HPDE6-E6E7 (cell line): ENCODE data around the gene AMN.

ENCODE experiments used
- DNase-seq: peaks from one replicate; pipeline ENCODE4 v3.0.0; 2011; ENCODE audit warnings: missing footprints; ENCODE audit errors: extremely low spot score

The AMN gene

DNA sequence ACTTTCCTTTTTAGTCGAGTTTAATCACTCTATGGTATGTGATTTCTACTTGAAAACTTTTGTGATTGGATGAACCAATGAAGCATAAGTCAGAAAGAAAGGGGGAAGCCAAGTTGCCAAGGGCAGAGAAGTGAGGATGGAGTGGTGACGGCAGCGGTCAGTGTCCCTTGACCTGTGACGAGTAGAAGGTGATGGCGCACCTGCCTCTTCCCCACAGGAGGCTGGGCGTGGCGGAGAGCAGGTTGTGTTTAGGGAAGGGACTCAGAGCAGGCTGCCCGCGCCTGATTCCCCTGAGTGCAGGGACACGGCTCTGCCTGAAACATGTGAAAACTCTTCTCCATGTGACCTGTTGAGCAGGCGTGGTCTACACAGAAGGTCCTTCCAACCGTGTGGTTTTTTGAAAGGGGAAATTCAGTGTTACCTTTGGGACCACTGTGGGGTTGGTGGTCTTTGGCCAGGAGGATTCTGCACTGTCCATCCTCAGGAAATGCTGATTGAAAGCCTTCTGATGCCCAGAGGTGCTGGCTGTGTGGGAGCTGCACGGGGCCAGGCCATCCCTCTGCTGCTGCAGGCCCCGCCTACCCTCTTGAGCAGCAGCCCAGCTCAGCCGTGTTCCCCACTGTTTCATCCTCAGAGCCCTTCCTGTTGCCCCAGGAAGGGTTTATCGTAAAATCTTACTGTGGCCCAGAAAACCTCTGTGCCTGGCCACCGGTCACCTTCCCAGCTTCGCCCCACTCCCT lies 23.5 kb upstream of the AMN start:
- DNase-seq, result no peak

GRCh38 chr14:102899516-102899900 lies 23.0 kb upstream of the AMN start:
- no peak for DNase-seq

DNA sequence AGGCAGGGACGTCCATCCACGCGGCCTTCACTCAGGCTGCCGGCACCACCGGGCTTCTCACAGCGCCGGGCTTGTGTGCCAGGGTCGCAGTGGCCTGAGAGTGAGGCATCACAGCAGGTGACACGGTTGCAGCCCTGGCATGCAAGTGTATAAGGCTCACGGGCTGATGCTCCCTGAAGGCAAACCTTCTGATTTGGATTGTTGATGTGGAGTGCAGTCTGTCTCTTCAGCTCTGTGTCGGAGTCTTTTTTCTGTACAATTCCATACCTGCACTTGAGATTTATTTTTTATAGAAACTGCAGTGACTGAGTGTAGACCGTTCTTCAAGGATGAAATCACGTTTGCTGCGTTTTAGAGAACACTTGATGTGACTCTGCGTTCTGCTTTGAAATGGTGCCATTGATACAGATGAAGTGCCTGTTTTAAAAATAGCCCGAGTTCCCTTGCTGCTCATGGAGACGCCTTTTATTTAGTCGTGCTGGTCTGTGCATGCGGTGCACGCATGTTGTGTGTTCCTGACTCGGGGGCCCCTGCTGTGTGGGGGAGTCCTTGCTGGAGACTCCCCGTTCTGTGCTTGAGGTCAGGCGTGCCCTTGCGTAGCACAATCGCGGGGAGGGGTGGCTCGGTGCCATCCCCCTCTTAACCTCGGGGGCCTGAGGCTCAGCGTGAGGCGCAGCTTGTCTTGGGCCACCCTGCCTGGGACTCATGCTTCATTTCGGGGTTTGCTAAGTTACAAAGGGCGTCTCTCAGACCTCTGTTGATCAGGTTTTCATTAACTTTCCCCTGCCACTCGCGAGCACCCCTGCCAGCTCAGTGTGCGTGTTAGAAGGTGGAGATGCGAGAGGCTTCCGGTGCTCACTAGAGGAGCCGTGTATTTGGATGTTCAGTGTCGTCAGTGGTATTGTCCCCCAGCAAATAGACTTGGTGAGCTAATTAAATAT lies 21.6 kb upstream of the AMN start:
- DNase-seq, result no peak

DNA sequence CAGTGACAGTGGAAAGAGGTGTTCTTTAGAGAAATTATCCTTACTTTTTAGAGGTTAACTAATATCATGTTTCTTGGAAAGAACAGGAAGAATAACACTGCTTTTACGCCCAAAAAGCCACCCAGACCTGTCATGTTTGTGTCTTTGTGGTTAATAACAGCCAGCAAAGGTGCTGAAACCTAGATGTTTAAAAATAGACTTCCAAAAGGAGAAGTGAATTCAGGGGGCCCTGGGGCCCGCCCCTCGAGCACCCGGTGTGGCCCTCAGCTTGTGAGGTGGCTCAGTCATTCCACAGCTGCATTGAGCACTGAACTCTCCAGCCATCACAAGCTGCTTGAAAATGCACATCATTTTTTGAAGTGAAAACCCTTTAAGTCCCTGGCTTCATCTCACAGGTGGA lies 20.8 kb upstream of the AMN start:
- no peak for DNase-seq

DNA sequence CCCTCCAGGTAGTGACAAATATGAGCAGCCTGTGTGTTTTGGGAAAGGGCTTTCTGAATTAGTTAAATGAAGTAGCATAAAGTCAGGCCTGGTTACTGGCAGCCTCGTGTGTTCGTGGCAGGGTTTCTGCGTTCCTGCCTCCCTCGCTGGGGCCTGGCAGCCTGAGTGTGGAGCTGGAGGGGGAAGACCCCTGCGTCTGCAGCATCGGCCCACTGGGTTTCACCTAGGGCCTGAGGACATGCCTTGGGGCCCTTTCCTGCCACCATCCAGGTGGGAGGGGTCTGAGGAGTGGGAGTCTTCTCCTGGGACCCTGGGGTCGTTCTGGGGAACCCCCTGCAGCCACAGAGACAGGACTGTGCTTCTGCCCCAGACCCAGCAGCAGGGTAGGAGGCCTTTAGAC lies 20.4 kb upstream of the AMN start:
- no peak for DNase-seq

GRCh38 chr14:102902523-102903247 lies 19.8 kb upstream of the AMN start:
- no peak for DNase-seq

GRCh38 chr14:102903248-102903888 lies 19.1 kb upstream of the AMN start:
- no peak for DNase-seq

DNA sequence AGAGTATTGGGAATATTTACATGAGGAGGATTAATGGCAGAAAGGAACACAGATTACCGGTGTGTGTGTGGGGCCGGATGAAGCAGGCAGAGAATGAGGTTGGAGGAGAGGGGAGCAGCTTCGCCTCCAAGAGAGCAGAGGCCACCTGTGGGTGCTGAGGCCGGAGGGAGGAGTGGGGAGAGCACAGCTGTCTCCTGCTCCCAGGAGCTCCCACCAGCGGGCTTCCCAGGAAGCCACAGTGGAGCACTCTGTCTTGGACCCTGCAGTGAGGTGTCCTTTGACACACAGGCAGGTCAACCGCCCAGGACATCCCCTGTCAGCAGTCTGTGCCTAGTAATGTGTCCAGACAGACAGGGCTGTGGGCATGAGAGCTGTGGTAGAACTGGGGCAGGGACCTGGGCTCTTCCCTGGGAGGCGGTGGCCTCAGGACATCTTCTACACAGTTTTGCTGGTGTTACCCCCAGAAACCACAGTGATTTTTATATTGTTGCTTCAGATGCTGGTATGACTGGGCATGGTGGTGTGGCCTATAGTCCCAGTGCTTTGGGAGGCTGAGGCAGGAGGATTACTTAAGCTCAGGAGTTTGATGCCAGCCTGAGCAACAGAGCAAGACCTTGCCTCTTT lies 18.5 kb upstream of the AMN start:
- DNase-seq, result no peak

- DNase-seq, result no peak
These were observed 17.1 kb upstream of the AMN start for GRCh38 chr14:102905116-102906108.

DNA sequence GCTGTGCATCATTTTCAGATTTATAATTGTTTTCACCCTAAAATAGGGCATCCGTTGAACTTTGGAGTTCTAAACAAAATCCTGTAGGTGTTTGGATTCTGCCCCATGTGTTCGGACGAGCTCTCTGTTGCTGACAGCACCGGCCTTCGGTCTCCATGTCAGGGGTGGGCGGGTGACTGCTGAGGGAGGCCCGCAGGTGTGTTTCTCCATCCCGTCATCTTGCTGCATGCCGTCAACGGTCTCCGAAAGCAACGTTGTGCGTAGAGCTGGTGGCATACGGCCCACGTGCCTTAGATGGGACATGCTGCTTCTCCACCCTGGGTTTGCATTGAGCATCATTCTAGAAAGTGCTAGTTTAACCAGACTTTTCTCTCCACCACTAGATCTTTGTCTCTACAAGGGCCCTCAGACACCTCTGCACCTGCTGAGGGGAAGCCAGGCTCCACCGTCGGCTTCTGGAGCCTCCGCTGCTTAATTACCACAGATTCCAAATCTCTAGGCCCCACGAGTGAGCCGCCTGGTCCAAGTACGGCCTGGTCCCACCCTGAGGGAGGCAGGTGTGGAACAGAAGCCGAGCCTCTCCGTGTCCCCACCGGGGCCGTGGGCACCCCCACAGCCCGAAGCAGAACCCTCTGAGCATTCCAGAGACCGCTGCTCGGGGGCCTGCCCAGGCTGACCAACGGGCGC lies 15.7 kb upstream of the AMN start:
- no peak for DNase-seq

DNA sequence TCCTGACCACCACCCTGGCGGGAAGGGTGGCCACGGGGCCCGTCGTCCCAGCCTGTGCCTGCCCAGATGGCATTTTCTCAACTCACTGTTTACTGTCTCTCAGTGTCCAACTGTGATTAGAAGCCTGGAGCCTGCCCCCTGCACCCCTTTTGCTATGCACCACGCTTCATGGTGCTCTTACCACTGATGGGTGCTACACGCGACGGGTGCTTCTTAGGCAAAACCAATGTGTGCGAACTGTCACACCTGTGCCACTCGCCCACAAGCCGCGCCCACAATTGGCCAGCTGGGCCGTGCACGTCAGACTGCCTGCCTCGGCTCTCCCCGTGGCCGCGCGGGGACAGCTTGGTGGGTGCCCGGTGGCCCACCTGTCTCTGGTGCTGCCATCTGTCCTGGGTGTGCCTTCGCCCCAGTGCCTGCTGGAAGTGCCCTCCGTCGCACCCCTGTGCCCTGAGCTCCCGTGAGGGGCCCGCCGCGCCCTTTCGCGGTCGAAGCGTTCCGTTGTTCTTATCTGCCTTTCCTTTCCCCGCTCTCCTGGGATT lies 15.1 kb upstream of the AMN start:
- no peak for DNase-seq

DNA sequence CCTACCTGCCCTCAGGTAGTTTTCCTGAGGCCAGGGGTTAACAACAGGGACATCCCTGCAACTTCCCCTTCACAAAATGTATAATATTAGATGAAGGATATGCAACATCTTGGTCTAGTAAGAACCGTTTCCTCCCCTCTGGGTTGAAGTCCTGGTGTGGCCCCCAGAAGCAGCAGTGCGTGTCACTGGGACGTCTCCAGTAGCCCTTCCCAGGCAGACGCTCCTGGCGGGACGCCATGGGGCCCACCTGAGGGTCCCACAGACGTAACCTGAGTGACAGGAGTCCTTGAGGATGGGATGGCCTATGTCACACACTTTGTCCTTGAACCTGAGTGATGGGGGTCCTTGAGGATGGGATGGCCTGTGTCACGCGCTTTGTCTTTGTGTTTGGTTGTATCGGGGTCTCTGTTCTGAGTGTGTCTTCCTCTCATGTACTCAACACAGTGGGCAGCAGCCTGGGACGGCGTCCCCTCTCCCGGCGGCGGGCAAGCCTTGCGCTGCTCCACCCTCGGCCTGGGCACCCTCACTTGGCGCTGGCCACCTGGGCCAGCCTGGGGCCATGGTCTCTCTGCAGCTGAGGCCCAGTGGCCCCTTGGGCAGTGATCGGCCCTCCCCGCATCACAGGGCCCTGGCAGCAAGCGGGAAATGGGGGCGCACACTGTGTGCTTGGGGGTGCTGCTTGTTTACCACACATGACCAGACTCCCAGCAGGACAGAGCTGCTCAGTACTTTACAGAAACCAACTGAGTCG lies 14.3 kb upstream of the AMN start:
- no peak for DNase-seq

GRCh38 chr14:102908766-102909455 lies 13.6 kb upstream of the AMN start:
- DNase-seq, result no peak

DNA sequence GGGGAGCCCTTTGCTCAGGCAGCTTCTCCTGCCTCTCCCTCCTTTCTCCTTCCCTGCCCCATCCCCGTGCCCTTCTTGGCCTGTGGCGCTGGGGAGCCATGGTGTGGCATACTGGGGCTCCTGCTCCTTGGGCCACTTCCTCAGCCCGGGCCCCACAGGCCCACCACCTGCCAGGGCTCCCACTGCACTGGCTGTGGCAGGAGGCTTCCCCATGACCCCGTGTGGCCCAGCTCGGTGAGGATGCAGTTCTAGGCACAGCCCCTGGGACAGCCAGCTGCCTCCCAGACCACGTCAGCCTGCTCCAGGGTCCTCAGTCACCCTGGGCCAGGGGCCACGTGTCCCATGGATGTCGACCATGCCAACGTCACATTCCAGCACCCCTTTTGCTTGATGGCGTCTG lies 13.0 kb upstream of the AMN start:
- DNase-seq, result no peak

GRCh38 chr14:102909911-102910310 lies 12.6 kb upstream of the AMN start:
- DNase-seq, result no peak

GRCh38 chr14:102910442-102910841 lies 12.0 kb upstream of the AMN start:
- no peak for DNase-seq

DNA sequence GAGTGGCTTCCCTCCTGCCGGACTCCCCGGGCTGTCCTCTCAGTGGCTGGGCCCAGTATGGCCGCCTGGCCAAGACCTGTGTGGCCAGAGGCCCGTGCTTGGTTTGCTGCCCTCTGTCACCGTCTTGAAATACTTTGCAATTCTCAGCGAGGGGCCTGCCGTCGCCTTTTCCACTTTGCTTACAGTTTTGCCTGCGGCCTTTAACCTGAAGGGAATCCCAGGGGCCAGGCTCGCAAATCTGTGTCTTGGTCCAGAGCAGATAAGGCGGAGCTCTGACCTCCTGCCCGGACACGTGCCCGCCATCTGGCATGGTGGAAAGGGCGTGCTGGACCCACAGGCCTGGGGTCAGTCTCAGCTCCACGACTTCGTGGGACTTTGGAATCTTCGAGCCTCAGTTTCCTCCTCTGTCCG lies 10.9 kb upstream of the AMN start:
- no peak for DNase-seq
